Measurements from ENCODE around the gene SLC6A3. TPM values are rescaled to one million over a fixed set of nuclear protein-coding genes. Genes with fewer than 3 reads are reported as not detected.

The SLC6A3 gene
- total and polyA plus RNA-seq, 9 of the 15 experiments (the other 6 are each of a cell fraction or from before 2014, with no cell fraction given), result not detected

DNA sequence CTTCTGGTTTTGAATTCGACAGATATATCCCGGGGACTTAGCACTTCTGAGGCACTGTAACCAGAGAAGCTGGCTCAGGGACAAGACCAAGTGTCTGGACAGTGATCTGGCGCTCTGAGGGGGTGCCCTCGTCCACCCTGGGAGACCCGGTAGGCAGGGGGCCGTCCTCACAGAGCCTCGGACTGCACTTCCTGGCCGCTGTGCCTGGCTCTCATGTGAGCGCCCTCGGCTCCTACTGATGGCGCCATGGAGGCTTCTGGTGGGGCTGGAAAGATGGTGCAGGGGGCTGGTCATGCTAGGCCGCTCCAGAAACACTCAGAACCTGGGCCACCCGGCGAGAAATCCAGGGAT, 18.8 kb upstream of the SLC6A3 start:
- peaks cover 0 to 16% of the 10 kb centered on the region in 2 experiments; a peak in 1 of 5 replicates for H3K4me1 ChIP-seq (replicated peaks in 1 of 2; ENCODE audit: control insufficient read depth in 2 of 2, insufficient read depth in 2 of 2, low read length in 2 of 2)
- H3K79me2 ChIP-seq (ENCODE audit: control insufficient read depth, insufficient read depth, low read length), result no peaks in the 10 kb centered on the region
- no peak for FAIRE-seq
- no peak for ATAC-seq
- no peak for DNase-seq (ENCODE audit: extremely low read depth in 1 of 4, low spot score in 3 of 4)
- TF ChIP-seq BCOR (IDR thresholded peaks at IDR 0.05), result no peak
- no peak for TF ChIP-seq TCF3 (CRISPR knock-in tag; IDR thresholded peaks at IDR 0.05)
- TF ChIP-seq KDM2B (CRISPR knock-in tag; IDR thresholded peaks at IDR 0.05), result no peak
- no peak for TF ChIP-seq ATF7 (IDR thresholded peaks at IDR 0.05)
- TF ChIP-seq NR3C1 (CRISPR knock-in tag; IDR thresholded peaks at IDR 0.05), result no peak
- no peak for TF ChIP-seq ZC3H11A (IDR thresholded peaks at IDR 0.05; ENCODE audit: low read depth, low read length)
- no peak for TF ChIP-seq ZNF79 (CRISPR knock-in tag; IDR thresholded peaks at IDR 0.05; ENCODE audit: low read depth)
- no peak for TF ChIP-seq ELF2 (CRISPR knock-in tag; IDR thresholded peaks at IDR 0.05)
- TF ChIP-seq XRCC3 (IDR thresholded peaks at IDR 0.05), result no peak
- no peak for TF ChIP-seq SETDB1 (IDR thresholded peaks at IDR 0.05; ENCODE audit: low read length)
- TF ChIP-seq, protein P1, sequence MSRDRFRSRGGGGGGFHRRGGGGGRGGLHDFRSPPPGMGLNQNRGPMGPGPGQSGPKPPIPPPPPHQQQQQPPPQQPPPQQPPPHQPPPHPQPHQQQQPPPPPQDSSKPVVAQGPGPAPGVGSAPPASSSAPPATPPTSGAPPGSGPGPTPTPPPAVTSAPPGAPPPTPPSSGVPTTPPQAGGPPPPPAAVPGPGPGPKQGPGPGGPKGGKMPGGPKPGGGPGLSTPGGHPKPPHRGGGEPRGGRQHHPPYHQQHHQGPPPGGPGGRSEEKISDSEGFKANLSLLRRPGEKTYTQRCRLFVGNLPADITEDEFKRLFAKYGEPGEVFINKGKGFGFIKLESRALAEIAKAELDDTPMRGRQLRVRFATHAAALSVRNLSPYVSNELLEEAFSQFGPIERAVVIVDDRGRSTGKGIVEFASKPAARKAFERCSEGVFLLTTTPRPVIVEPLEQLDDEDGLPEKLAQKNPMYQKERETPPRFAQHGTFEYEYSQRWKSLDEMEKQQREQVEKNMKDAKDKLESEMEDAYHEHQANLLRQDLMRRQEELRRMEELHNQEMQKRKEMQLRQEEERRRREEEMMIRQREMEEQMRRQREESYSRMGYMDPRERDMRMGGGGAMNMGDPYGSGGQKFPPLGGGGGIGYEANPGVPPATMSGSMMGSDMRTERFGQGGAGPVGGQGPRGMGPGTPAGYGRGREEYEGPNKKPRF (IDR thresholded peaks at IDR 0.05; ENCODE audit: low read depth, low read length), result no peak
- no peak for TF ChIP-seq RUNX1 (IDR thresholded peaks at IDR 0.05; ENCODE audit: low read depth)
- no peak for TF ChIP-seq FOXA3 (CRISPR knock-in tag; conservative IDR thresholded peaks at IDR 0.05 in 1 of 2, IDR thresholded peaks at IDR 0.05 in 1 of 2)
- TF ChIP-seq ZNF263 (CRISPR knock-in tag; IDR thresholded peaks at IDR 0.05; ENCODE audit: borderline replicate concordance), result no peak
- TF ChIP-seq SIX5 (IDR thresholded peaks at IDR 0.05; ENCODE audit: borderline replicate concordance in 1 of 2, insufficient read depth in 1 of 2, low read depth in 1 of 2, low read length in 2 of 2), result no peak
- no peak for TF ChIP-seq POU5F1 (IDR thresholded peaks at IDR 0.05; ENCODE audit: borderline replicate concordance, low read depth, low read length, partially characterized antibody)
- no peak for TF ChIP-seq TSC22D4 (tag; IDR thresholded peaks at IDR 0.05)
- no peak for TF ChIP-seq ZNF586 (CRISPR knock-in tag; conservative IDR thresholded peaks at IDR 0.05)
- no peak for TF ChIP-seq NR1H2 (CRISPR knock-in tag; IDR thresholded peaks at IDR 0.05)
- no peak for TF ChIP-seq SMAD1 (IDR thresholded peaks at IDR 0.05; ENCODE audit: low read depth, low read length, partially characterized antibody)
- no peaks in the 10 kb centered on the region; the same call in 2 of the 3 replicates for H3K36me3 ChIP-seq (ENCODE audit: control insufficient read depth, insufficient read depth, low read length)
- H3K4me3 ChIP-seq, result no peak overlapping the region
- no peak overlapping the region for H3K4me2 ChIP-seq (ENCODE audit: insufficient read depth, low read length)
- WGBS (ENCODE audit: insufficient coverage, low coverage, missing lambda C conversion rate), result 52% methylated on average over 14 of the region's 14 CpGs
- no peak overlapping the region for H3K9ac ChIP-seq (ENCODE audit: insufficient read depth in 1 of 2, low read depth in 2 of 2, low read length in 2 of 2)
- BruUV-seq (replicated peaks), result no TSS peak
- intact Hi-C loops (cut with micrococcal nuclease) (no loop called here), in situ Hi-C loops (cut with MboI) (no loop called here)
- no peaks in the 10 kb centered on the region for H4K20me1 ChIP-seq (replicated peaks; ENCODE audit: control insufficient read depth, insufficient read depth, low read length)
- H3K9me1 ChIP-seq (ENCODE audit: control insufficient read depth, insufficient read depth, low read length), result no peaks in the 10 kb centered on the region
- H3K9me3 ChIP-seq (replicated peaks; ENCODE audit: control insufficient read depth, insufficient read depth, low read depth, low read length), result peaks cover 16% of the 10 kb centered on the region
- ChIA-PET POLR2A (no interaction called here), CTCF (ENCODE audit: low intra/inter-chr PET ratio) (no interaction called here)
- no peaks in the 10 kb centered on the region; a peak in 1 of 5 replicates for H3K27me3 ChIP-seq (ENCODE audit: control insufficient read depth in 2 of 2, insufficient read depth in 2 of 2, low read length in 2 of 2)
- no peak overlapping the region for H3K27ac ChIP-seq (ENCODE audit: extremely low read depth, low read depth, low read length)
- H2AFZ ChIP-seq (ENCODE audit: low read depth, low read length), result no peak overlapping the region
